ENCODE results near the gene LOC101059915.
"Not testable (repeated sequence)": the region's sequence is repeated elsewhere in the genome, so short reads cannot be mapped to it uniquely, and the experiment has no call there.

Gene LOC101059915

DNA sequence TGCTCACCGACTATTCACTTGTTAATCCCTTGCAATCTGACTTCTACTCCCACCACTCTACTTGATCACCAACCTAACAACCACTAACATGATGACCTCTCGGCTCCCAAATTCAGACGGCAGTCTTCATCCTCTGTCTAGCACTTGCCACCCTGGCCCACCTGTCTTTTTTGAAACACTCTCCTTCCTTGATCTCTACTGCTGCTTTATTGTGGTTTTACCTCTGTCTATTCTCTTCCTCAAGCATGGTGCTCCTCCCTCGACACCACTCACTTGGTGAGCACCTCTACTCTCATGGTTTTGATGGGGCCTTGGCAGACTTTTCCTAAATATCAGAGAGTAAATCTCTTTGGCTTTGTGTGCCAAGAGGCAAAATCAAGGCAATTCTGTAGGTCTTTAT lies 27.3 kb upstream of the LOC101059915 start:
- DNase-seq (ENCODE audit: low read depth) = no peak

DNA sequence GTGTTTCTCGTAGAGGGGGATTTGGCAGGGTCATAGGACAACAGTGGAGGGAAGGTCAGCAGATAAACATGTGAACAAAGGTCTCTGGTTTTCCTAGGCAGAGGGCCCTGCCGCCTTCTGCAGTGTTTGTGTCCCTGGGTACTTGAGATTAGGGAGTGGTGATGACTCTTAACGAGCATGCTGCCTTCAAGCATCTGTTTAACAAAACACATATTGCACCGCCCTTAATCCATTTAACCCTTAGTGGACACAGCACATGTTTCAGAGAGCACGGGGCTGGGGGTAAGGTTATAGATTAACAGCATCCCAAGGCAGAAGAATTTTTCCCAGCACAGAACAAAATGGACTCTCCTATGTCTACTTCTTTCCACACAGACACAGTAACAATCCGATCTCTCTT lies 22.9 kb upstream of the LOC101059915 start:
- DNase-seq (ENCODE audit: low read depth) = not testable (repeated sequence)

DNA sequence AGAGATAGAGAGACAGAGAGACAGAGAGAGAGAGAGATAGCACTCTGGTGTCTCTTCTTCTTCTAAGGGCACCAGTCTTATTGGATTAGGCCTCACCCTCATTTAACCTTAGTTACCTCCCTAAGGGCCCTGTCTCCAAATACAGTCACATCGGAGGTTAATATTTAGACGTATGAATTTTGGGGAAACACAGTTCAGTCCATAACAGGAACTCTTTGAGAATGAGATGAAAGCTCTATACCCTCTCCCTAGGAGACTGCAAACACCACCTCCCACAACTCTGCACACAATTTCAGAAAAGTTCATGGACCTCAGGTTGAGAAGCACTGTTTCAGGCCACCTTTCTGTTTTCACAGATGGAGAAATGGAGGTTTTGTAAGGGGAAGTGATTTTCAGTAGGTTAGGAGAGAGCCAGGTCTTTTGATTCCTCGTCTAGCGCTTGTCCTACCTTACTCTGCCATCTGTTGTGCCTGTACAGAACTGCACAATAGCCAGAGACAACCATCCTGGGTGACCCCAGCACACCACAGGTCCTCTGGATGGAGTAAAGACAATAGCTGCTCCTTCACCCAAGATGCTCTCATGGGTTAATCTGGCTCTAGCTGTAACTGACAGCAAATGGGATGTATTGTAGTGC lies 16.9 kb upstream of the LOC101059915 start:
- no peak for DNase-seq (ENCODE audit: low read depth)

DNA sequence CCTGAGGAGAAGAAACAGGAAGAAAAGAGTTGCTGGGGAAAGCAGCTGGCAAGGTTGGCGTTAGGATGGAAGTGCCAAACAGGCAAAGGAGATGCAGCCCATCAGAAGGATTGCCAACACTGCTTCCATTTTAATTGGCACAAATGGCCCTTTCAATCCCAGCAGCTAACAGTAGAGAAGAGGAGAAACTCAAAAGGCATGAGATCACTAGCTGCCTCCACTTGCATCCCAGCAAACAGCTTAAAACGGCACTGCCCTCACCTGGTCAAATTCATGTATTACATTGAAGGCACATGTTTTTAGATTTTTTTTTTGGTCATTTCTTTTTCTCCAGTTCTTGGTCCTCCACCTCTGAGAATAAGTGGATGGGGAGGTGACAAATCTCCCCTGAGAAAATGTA lies 14.9 kb upstream of the LOC101059915 start:
- DNase-seq (ENCODE audit: low read depth) = peak; percentile 37

DNA sequence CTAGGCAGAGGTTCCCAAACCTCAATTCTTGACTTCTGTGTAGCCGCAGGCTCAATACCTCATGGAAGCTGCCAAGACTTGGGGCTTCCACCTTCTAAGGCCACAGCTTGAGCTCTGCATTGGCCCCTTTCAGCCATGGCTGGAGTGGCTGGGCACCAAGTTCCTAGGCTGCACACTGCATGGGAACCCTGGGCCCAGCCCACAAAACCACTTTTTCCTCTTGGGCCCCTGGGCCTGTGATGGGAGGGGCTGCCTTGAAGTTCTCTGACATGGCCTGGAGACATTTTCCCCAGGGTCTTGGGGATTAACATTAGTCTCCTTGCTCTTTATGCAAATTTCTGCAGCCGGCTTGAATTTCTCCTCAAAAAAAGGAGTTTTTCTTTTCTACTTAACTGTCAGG lies 14.0 kb upstream of the LOC101059915 start:
- DNase-seq (ENCODE audit: low read depth) = no peak

DNA sequence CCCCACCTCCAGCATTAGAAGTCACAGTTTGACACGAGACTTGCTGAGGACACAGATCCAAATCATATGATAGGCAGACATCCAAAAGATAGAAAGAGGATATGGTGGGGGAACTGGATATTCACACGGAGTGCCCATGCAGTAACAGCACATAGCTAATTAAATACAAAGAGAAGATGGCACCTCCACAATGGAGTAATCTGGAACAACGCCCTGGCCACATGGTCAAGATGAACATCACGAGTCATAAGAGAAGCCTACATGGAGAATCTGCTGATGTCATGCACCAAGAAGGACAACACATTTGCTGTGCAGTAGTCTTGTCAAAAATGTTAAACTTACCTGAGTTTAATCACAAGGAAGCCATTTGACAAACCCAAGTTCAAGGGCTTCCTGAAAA lies 10.1 kb upstream of the LOC101059915 start:
- no peak for DNase-seq (ENCODE audit: low read depth)

DNA sequence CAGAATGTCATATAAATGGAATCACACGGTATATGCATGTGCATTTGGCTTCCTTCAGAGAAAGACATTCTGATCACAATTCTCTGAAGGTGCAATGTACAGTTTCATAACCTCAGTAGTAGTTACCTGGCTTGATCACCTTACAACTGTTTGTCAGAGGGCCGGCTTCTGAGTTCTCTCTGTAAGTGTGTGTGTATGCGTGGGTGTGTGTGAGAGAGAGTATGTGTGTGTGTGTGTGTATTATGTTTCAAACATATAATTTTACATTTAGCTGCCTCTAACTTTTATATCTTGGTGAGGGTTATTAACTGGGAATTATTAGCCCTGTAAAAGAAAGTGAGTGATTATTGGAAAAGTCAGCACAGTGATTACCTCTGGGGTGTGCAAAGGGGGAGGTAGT lies 8.0 kb upstream of the LOC101059915 start:
- DNase-seq (ENCODE audit: low read depth) = no peak

DNA sequence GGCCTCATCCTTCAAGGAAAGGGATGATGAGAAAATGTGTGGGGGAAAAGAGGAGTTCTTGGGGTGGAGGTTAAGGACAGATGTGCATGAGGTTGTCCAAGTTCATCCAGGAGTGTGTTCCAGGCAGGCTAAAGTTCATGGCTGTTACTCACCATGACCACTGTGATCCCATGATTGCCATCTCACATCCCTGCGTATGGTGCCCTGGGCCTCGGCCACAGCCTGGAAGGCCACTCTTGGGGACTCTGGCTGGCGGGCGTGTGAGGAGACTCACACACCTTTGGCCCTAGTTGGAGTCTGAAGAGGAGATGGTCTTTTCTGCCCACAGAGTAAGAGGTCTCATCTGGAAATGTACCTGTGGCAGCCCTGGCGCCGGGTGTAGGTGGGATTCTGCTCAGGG lies 7.4 kb upstream of the LOC101059915 start:
- no peak for DNase-seq (ENCODE audit: low read depth)

DNA sequence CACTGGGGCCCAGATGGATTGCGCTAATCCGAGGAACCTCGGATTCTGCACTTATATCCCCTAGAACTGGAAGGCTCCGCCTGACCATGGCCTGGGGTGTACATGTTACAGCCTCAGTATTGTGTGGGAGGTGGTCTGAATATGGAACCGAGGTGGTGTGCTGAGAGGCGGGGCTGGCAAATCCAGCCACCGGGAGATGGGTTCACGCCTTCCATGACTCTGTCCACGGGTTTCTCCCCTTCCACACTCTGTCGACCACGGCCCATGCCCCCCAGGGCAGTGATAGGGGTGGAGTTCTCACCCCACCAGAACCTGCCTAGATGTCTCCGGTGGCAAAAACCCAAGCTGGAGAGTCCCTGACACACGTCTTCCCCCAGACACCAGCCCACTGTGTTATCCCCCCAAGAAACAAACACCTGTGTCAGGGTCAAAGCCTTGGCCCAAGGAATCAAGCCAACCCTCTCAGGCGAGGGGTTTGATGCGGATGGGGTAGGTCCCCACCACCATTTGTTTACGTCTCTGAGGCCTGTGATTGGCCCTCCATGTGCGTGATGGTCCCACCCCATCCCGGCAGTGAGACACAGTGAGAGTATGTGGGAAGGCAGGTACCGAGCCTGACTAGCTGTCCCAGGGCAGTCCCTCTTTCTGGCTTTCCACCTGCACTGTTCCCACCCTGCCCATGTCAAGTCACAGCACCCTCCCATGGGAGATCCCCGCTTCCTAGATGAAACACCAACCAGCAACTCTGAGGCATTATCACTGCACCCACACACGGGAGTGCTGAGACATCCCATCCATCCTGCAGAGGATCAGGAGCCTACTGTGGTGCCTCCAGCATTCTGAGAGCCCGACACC lies 6.6 kb upstream of the LOC101059915 start:
- DNase-seq (ENCODE audit: low read depth) = no peak

DNA sequence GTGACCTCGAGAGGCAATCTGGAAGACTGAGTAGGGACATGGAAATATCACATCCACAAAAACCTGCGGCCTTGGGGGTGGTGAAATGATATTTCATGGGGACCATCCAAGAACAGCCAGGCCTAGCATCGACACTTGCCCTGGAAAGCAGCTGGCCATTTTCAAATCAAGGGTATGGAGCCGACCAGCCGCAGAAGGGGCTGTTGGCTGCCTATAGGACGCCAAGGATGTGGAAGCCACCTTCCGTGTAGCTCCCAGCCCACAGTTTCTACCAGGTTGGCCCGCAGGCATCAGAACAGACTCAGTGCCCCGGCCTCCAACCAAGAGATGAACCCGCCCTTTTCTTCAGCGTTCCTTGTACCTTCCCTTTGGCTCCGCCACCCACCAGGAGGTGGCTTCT lies 5.4 kb upstream of the LOC101059915 start:
- DNase-seq (ENCODE audit: low read depth) = no peak

DNA sequence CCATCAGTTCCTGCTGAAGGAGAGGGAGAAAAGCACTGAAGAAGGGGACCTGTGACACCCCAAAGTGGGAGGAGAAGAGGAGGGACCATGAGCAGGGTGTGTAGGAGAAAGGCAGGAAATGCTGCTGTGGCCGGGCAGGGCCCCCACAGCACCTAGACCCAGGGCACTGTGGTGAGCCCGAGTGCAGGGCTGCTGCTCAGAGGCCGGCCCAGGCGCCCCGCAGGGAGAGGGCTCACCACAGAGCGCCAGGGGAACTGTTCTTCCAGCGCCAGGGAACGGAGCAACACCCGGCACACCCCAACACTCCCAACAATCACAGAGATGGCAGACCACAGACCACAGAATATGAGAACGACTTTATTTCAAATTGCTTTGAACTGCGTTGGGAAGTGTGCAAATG lies 4.7 kb upstream of the LOC101059915 start:
- not testable (repeated sequence) for DNase-seq (ENCODE audit: low read depth)

DNA sequence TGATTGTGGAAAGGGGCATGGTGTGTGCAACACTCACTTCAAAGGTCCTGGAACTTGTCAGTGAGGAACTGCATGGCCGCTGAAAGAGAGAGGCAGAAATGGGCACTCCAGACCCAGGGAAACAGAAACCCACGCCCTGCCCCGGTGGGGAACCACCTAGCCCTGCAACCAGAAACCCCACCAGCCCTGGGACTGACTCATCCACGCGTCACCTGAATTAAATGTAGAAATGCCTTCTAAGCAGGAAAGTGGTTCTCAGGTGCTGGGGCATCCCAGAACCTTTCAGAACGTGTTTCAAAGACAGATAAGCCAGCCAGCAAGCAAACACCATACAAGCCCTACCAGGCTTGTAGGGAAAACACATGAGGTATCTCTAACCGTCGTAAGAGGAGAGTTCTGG lies 4.1 kb upstream of the LOC101059915 start:
- DNase-seq (ENCODE audit: low read depth) = not testable (repeated sequence)

DNA sequence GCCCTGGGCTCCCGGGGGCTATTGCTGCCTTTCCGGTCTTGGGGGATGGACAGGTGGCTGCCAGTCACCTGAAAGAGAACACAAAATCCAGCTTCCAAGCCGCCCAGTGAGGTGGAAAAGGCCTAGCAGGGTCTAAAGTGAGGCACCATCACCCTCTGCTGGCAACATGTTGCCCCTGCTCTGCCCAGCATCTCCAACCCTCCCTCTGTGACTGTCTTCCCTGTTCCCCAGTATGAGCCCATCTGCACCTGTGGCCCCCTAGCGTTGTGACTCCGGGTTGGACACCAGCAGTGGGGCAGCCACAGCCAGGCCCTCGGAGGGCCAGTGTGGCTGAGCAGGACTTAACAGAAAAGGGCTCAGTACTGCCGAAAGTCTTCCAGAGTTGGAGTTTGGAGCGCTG lies 3.1 kb upstream of the LOC101059915 start:
- DNase-seq (ENCODE audit: low read depth) = not testable (repeated sequence)

DNA sequence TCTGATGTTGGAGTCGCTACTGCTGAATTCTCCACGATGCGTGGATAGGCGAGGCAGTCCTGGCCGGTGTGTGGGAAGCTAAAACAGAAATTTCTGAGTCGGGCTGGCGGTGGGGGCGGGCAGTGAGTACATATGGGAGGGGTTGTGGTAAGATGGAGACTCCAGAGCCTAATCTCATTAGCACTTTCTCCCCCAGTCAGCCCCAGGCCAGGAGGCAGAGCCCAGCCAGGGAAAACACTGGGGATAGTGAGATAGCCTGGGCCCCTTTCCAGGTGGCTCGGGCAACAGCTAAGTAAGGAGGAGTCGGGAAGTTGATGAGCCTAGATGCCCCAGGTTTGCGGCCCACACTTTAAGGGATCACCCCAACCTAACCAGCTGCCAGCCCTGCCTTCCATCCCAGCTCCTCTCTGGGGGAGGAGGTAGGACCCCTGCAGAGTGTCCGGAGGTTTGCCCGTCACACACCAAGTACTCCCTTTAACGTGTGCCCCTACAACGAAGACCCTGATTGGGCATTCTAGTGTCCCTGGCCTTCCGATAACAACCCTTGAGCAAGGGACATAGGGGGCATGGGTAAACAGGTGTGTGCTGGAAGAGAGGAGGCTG lies 2.4 kb upstream of the LOC101059915 start:
- DNase-seq (ENCODE audit: low read depth) = no peak

DNA sequence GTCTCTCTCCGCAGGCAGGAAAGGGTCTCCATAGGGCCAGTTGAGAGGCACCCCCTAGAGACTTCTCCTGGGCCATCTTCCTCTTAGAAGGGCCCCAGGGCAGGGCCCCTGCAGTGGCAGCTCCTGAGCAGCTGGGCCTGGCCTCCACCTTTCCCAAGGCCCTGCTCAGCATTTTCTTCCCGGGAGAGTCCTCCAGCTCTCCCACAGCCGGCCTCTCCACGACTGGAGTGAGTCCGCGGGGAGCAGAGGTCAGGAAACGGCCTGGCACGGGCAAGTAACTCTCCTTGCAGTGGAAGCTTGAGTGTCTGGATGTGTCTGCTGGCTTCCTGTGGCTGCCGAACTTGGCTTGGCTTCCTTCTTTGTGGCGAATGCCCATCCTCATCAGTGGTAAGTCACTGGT lies 1.6 kb upstream of the LOC101059915 start:
- DNase-seq (ENCODE audit: low read depth) = no peak

DNA sequence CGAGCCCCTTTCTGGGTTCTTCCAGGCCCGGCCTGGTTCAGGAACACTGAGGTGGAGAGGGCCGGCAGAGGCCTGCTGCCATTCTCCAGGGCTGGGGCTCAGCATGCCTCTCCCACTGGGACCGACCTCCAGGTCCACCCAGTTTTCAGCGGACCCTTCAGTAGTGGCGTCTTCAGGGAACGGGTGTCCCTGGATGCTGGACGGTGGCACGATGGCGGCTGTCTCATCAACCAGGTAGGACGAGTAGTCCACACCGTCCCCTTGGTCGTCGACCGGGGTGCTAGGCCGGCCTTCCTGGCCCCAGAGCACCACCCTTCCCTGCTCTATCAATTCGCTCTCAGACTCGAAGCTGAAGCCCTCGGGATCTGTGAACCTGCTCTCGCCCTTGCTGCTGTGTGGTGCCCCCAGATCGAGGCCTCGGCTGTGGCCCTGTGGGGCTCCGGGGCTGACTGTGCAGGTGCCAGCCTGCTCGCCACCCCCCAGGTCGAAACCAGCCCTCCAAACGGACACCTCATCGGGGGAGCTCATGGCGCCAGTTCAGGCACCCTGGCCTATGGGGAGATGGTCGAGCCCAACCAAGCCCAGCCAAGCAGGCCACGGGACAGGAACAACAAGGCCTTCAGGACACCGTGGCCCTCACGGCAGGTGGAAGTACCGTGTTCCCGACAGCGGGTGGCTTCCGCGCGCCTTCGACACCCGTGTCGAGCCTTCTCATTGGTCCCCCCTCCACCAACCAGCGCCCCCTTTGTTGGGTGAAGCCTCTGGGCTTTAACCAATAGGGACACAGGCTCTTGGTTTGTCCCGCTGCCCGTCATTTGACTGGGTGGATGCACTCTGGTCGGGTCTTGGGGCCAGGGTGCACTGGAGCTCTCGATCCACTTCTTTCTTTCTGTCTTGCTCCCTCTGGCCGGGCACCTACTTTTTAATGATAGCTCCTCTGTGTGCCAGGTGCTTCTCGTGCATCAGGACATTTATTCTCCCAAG lies 814 bp upstream of the LOC101059915 start:
- DNase-seq (ENCODE audit: low read depth) = no peak

DNA sequence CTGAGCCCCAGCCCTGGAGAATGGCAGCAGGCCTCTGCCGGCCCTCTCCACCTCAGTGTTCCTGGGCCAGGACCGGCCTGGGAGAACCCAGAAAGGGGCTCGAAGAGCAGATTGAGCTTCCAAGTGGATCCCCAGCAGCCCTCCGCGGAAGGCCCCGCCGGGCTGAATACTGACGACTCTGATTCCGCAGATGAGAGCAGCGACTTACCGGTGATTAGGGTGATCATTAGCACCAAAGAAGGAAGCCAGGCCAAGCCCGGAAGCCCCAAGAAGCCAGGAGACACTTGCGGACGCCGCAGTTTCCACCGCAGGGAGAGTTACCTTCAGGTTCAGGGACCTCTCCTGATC lies 876 bp downstream of the LOC101059915 start:
- no peak for DNase-seq (ENCODE audit: low read depth)

DNA sequence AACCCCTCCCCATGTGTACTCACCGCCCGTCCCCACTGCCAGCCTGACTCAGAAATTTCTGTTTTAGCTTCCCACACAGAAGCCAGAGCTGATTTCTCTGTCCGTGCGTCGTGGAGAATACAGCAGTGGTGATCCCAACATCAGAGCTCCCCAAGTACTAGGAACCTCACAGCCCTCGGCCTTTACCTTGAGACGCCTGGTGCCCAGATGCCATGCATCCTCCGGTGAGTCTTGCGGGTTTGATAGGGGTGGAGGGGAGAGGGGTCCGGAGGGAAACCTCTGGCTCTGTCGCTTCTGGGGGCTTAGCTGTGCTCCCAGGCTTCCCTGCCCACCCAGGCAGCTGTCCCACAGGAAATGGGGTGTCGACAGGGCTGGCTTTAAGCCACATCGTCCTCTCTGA lies 2.1 kb downstream of the LOC101059915 start:
- no peak for DNase-seq (ENCODE audit: low read depth)

DNA sequence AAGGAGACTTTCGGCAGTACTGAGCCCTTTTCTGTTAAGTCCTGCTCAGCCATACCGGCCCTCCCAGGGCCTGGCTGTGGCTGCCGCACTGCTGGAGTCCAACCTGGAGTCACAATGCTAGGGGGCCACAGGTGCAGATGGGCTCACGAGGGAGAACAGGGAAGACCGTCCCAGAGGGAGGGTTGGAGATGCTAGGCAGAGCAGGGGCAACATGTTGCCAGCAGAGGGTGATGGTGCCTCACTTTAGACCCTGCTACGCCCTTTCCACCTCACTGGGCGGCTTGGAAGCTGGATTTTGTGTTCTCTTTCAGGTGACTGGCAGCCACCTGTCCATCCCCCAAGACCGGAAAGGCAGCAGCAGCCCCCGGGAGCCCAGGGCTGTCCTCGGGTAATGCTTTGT lies 2.6 kb downstream of the LOC101059915 start:
- not testable (repeated sequence) for DNase-seq (ENCODE audit: low read depth)

DNA sequence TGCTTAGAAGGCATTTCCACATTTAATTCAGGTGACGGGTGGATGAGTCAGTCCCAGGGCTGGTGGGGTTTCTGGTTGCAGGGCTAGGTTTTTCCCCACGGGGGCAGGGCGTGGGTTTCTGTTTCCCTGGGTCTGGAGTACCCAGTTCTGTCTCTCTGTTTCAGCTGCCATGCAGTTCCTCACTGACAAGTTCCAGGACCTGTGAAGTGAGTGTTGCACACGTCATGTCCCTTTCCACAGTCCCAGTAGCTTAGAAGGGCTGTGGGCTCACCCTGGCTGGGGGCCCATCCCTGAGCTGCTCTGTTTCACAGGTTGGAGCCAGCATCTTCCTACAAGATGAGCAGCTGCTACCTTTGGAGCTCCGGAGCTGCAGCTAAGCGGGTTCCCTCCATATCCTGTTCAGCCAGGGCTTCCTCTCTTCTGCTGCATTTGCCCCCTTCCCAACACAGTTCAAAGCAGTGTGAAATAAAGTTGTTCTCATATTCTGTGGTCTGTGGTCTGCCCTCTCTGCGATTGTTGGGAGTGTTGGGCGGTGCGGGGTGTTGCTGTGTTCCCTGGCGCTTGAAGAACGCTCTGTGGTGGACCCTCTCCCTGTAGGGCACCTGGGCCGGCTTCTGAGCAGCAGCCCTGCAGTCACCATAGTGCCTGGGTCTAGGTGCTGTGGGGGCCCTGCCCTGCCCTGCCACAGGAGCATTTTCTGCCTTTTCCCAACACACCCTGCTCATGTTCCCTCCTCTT lies 3.9 kb downstream of the LOC101059915 start:
- no peak for DNase-seq (ENCODE audit: low read depth)

DNA sequence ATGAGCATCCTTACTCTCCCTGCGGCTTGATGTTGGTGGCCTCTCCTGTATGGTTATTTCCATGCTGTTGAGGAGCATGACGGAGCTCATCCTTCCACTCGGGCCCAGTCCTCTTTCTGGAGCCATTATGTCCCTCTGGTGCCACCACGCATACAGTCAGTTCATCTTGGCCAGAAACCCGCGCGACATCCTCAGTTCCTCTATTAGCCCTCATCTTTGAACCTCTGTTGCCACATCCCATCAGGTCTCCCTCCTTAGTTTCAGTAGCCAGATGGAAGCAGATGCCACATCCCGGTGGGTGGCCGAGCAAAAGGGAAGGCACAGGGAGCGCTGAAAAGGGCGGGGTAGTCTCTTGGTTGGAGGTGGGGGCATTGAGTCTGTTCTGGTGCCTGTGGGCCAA lies 4.6 kb downstream of the LOC101059915 start:
- no peak for DNase-seq (ENCODE audit: low read depth)
